MM.1S (cell line): ENCODE data around the gene DSTN.

Experiments used
- DNase-seq: peaks from one replicate; pipeline ENCODE4 v3.0.0-alpha.2; 2015
- H2AFZ ChIP-seq: fragments of 300-600 bp; sonication (generic); 2 replicates; pipeline ENCODE4 v1.6.0; 2016; ENCODE audit warnings: antibody characterized with exemption, low read length
- H3F3A ChIP-seq: fragments of 300-600 bp; sonication (generic); 2 replicates; pipeline ENCODE4 v1.6.1; 2016; ENCODE audit warnings: mild to moderate bottlenecking, antibody characterized with exemption, low read length, moderate library complexity, mixed read lengths; ENCODE audit not compliant: insufficient read depth
- H3K27ac ChIP-seq: fragments of 300-600 bp; sonication (generic); 2 replicates; pipeline ENCODE4 v1.5.1; 2016; ENCODE audit warnings: mild to moderate bottlenecking, low read length
- H3K27me3 ChIP-seq: fragments of 300-600 bp; sonication (generic); replicated peaks from 2 replicates; pipeline ENCODE4 v1.6.0; 2016; ENCODE audit warnings: low read length; ENCODE audit not compliant: insufficient read depth
- H3K36me3 ChIP-seq: fragments of 300-600 bp; sonication (generic); replicated peaks from 2 replicates; pipeline ENCODE4 v1.6.1; 2016; ENCODE audit warnings: mild to moderate bottlenecking, low read length, mixed read lengths; ENCODE audit not compliant: insufficient read depth
- H3K4me1 ChIP-seq: fragments of 300-600 bp; sonication (generic); 2 replicates; pipeline ENCODE4 v1.6.1; 2016; ENCODE audit warnings: low read length, mixed read lengths
- H3K4me2 ChIP-seq: fragments of 300-600 bp; sonication (generic); 2 replicates; pipeline ENCODE4 v1.6.0; 2016; ENCODE audit warnings: low read depth, low read length
- H3K4me3 ChIP-seq: fragments of 300-600 bp; sonication (generic); 2 replicates; pipeline ENCODE4 v1.5.1; 2016; ENCODE audit warnings: low read length, mixed read lengths
- H3K79me2 ChIP-seq: fragments of 300-600 bp; sonication (generic); 2 replicates; pipeline ENCODE4 v1.6.1; 2016; ENCODE audit warnings: mixed run types, low read length, mixed read lengths
- H3K9ac ChIP-seq: fragments of 300-600 bp; sonication (generic); 2 replicates; pipeline ENCODE4 v1.6.1; 2016; ENCODE audit warnings: low read length, mixed read lengths
- H3K9me2 ChIP-seq: fragments of 300-600 bp; sonication (generic); replicated peaks from 2 replicates; pipeline ENCODE4 v1.6.1; 2016; ENCODE audit warnings: mild to moderate bottlenecking, low read length, mixed read lengths; ENCODE audit not compliant: insufficient read depth
- H3K9me3 ChIP-seq: fragments of 300-600 bp; sonication (generic); replicated peaks from 2 replicates; pipeline ENCODE4 v1.6.1; 2016; ENCODE audit warnings: mild to moderate bottlenecking, low read length, mixed read lengths; ENCODE audit not compliant: insufficient read depth
- H4K20me1 ChIP-seq: fragments of 300-600 bp; sonication (generic); 2 replicates; pipeline ENCODE4 v1.6.1; 2016; ENCODE audit warnings: mild to moderate bottlenecking, low read length, moderate library complexity, mixed read lengths; ENCODE audit not compliant: insufficient read depth
- CTCF ChIP-seq: fragments of 300-600 bp; sonication (generic); IDR thresholded peaks from 2 replicates; pipeline ENCODE4 v1.5.1; 2016; ENCODE audit warnings: antibody characterized with exemption, low read length, mixed read lengths
- EZH2 ChIP-seq: fragments of 300-600 bp; sonication (generic); optimal IDR thresholded peaks from 2 replicates; pipeline ENCODE3; 2017; ENCODE audit warnings: low read depth, mild to moderate bottlenecking, antibody characterized with exemption, low read length, mixed read lengths
- EZH2phosphoT487 ChIP-seq: fragments of 300-600 bp; sonication (generic); IDR thresholded peaks from 2 replicates; pipeline ENCODE4 v1.6.1; 2018; ENCODE audit warnings: antibody characterized with exemption, low read length

Gene DSTN

GRCh38 chr20:17622851-17623508, 53.1 kb downstream of the DSTN start:
- TF ChIP-seq EZH2 (no peak), EZH2phosphoT487 (no peak), CTCF (no peak)
- no peak overlapping the region for H3K27ac ChIP-seq
- H3K9ac ChIP-seq, result no peak overlapping the region
- no peak overlapping the region for H2AFZ ChIP-seq
- H3K4me2 ChIP-seq, result no peak overlapping the region
- peaks cover under 1% of the 10 kb centered on the region; the same call in 1 of the 2 replicates for H4K20me1 ChIP-seq
- no peaks in the 10 kb centered on the region for H3K9me3 ChIP-seq
- H3K9me2 ChIP-seq, result no peaks in the 10 kb centered on the region
- no peaks in the 10 kb centered on the region; the same call in 1 of the 2 replicates for H3F3A ChIP-seq
- H3K4me1 ChIP-seq, result no peaks in the 10 kb centered on the region
- H3K4me3 ChIP-seq, result no peak overlapping the region
- peaks cover 28% of the 10 kb centered on the region for H3K36me3 ChIP-seq
- peaks cover 45% of the 10 kb centered on the region for H3K79me2 ChIP-seq
- H3K27me3 ChIP-seq, result no peaks in the 10 kb centered on the region
- no peak for DNase-seq

- Histone ChIP-seq H2AFZ (no peak overlapping the region), H3K9me3 (no peaks in the 10 kb centered on the region), H3K4me1 (no peaks in the 10 kb centered on the region), H3K4me2 (no peak overlapping the region), H3K36me3 (peaks cover 25% of the 10 kb centered on the region), H3K79me2 (peaks cover 56% of the 10 kb centered on the region), H3K27ac (no peak overlapping the region), H3F3A (no peaks in the 10 kb centered on the region; the same call in 1 of the 2 replicates), H3K27me3 (no peaks in the 10 kb centered on the region), H3K9me2 (no peaks in the 10 kb centered on the region), H4K20me1 (peaks cover 4% of the 10 kb centered on the region; the same call in 1 of the 2 replicates), H3K9ac (no peak overlapping the region), H3K4me3 (no peak overlapping the region)
- TF ChIP-seq EZH2, result no peak
- TF ChIP-seq EZH2phosphoT487, result no peak
- no peak for TF ChIP-seq CTCF
- DNase-seq, result no peak
Measured at GRCh38 chr20:17624070-17624469, 54.2 kb downstream of the DSTN start.

- Histone ChIP-seq H3K27ac (no peak overlapping the region), H3K9ac (no peak overlapping the region), H3K27me3 (no peaks in the 10 kb centered on the region), H3K4me1 (no peaks in the 10 kb centered on the region), H2AFZ (no peak overlapping the region), H3K9me2 (no peaks in the 10 kb centered on the region), H4K20me1 (peaks cover 4% of the 10 kb centered on the region; the same call in 1 of the 2 replicates), H3K4me3 (no peak overlapping the region), H3K36me3 (peaks cover 29% of the 10 kb centered on the region), H3K4me2 (no peak overlapping the region), H3K79me2 (peaks cover 62% of the 10 kb centered on the region), H3F3A (no peaks in the 10 kb centered on the region; the same call in 1 of the 2 replicates), H3K9me3 (no peaks in the 10 kb centered on the region)
- TF ChIP-seq CTCF, result no peak
- no peak for TF ChIP-seq EZH2phosphoT487
- no peak for TF ChIP-seq EZH2
- DNase-seq, result no peak
Measured at GRCh38 chr20:17624551-17625245, 54.8 kb downstream of the DSTN start.
